NCI-H2171 (cell line): ENCODE measurements around the gene MAN2C1.
"Not testable (repeated sequence)": the region's sequence is repeated elsewhere in the genome, so short reads cannot be mapped to it uniquely, and the experiment has no call there.

Experiments used
- DNase-seq: peaks from one replicate; lab custom pipeline; 2025; lab: John Stamatoyannopoulos, UW

MAN2C1 gene

DNA sequence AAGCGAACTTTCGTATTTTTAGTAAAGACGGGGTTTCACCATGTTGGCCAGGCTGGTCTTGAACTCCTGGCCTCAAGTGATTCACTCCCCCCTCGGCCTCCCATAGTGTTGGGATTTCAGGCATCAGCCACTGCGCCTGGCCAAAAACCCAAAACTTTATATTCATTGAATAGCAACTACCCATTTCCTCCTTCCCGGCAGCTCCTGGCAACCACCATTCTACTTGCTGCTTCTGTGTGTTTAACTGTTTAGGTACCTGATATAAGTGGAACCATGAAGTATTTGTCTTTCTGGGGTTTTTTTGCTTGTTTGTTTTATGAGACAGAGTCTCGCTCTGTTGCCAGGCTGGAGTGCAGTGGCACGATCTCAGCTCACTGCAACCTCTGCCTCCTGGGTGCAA lies 24.5 kb downstream of the MAN2C1 start:
- DNase-seq: not testable (repeated sequence)

DNA sequence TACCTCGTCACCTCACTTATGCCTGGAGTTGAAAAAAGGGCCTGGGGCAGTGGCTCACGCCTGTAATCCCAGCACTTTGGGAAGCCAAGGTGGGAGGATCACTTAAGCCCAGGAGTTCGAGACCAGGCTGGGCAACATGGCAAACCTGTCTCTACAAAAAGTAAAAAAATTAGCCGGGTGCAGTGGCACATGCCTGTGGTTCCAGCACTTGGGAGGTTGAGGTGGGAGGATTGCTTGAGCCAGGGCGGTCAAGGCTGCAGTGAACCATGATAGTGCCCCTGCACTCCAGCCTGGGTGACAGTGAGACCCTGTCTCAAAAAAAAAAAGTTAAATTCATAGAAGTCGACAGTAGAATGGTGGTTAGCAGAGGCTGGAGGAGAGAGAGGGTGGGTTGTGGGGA lies 26.2 kb downstream of the MAN2C1 start:
- DNase-seq: no peak

DNA sequence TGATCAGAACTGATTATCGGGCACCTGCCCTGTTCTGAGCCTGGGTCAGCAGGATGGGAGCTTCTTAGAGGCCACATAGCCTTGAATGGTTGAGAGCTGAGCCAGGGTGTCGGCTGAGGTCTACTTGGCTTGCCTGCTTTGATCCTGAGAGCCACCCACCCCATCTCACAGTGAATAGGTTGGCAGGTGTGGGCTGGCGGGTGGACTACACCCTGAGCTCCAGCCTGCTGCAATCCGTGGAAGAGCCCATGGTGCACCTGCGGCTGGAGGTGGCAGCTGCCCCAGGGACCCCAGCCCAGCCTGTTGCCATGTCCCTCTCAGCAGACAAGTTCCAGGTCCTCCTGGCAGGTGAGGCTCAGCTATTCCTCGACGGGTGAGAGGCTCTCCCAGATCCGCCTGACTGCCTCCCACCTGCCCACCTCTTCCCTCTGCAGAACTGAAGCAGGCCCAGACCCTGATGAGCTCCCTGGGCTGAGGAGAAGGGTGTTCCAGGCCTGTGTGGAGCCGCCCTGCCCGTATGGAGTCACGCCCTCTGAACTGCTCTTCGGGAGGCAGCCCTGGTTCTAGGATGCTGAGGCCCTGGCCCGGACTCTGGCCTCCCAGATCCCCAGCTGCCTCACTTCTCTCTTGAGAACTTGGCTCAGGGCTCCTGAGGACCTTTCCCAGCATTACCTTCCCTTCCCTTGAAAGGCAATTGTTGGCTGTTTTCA lies 28.7 kb downstream of the MAN2C1 start:
- DNase-seq: no peak

DNA sequence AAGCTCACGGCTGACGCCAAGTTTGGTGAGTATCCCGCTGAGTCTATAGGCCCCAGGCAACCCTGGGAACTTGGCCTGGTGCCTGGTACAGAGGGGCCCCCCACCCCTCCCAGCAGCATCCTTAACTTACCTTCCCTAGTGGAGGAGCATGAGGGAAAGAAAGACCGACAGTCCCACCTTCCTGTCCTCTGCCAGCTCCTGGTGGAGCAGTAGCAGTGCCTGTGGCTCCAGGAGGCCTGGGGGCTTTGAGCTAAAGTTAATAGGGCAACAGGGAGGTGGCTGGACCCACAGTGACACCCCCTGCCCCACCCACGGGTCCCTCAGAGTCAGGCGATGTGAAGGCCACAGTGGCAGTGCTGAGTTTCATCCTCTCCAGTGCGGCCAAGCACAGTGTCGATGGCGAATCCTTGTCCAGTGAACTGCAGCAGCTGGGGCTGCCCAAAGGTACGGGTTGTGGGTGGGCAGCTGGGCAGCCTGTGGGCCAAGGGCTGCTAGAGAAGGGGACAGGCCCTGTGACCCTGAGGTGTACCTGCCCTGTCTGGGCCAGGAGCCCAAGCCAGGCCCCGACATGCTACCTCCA lies 29.7 kb downstream of the MAN2C1 start:
- no peak for DNase-seq

DNA sequence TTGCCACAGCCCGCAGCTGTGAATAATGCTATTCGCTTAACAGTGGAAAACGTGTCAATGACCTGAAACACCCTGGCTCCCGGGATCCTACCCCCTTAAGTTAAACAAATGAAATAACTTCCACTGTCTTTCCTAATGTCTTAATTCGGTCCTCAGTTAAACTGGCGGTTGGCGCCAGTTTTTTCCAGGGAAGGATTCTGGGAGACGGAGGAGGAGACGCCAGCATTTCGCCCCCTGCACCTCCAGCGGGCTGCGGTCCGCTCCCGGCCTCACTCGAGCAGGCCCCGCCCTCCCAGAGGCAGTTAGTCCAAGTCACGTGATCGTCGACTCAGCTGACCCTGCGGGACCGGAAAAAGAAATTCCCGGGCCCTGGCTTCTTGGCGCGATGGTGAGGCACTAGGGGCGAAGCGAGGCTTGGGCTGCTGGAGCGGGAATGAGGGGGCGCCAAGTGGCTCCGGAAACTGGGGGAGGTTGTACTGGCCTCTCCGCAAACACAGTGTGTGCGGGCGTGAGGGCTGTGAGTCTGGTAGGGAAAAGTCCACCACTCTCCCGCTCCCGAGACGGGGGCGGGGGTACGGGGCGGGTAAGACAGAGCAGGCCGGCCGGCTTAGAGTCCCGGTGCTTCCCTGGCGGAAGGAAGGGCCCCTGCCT lies 32.6 kb downstream of the MAN2C1 start, which contains the start of gene COMMD4:
Gene COMMD4, plus strand, starts transcription at position 359 of the 651 bp plus-strand sequence. Its CDS starts 27 bp downstream, at position 386.
- DNase-seq: peak; percentile 97

DNA sequence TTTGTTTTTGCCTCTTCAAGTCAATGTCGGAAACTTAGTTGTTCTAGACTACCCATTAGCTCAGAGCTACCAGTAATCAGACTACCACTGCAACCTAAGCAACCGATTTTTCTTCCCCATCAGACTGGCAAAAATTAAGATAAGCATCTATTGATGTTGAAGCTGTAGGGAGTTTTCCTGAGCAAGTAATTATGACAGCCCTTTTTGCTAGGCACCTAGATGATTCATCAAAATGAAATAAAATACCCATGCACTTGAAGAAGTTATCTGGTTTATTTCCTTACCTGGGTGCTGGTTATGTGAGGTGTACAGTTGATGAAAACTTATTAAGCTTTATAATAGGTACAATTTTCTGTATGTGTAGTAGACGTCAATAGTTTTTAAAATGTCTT lies 33.1 kb downstream of the MAN2C1 start:
- no peak for DNase-seq

DNA sequence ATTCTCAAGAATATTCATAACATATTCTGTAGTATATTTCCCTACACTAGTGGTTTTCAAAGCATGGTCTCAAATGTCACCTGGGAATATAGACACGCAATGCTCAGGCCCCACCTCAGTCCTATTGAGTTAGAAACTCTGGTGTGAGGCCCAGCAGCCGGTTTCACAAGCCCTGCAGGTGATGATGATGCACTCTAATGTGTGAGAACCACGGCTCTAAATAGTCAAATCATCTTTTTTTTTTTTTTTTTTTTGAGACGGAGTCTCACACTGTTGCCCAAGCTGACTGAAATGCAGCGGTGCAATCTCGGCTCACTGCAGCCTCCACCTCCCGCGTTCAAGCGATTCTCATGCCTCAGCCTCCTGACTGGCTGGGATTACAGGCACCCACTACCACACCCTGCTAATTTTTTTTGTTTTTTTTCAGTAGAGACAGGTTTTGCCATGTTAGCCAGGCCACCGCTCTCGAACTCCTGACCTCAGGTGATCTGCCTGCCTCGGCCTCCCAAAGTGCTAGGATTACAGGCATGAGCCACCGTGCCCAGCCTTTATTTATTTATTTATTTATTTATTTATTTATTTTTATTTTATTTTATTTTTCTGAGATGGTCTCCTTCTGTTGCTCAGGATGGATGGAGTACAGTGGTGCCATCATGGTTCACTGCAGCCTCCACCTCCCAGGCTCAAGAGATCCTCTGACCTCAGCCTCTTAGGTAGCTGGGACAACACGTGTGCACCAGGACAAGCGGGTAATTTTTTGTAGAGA lies 34.6 kb downstream of the MAN2C1 start:
- not testable (repeated sequence) for DNase-seq

DNA sequence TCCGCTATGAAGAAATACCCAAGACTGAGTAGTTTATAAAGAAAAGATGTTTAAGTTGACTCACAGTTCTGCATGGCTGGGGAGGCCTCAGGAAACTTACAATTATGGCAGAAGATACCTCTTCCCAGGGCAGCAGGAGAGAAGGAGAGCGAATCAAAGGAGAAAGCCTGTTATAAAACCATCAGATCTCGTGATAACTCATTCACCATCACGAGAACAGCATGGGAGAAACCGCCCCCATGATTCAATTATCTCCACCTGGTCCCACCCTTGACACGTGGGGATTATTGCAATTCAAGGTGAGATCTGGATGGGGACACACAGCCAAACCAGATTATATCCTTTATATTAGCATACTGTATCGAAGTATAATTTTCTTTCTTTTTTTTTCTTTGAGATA lies 36.3 kb downstream of the MAN2C1 start:
- DNase-seq: not testable (repeated sequence)

DNA sequence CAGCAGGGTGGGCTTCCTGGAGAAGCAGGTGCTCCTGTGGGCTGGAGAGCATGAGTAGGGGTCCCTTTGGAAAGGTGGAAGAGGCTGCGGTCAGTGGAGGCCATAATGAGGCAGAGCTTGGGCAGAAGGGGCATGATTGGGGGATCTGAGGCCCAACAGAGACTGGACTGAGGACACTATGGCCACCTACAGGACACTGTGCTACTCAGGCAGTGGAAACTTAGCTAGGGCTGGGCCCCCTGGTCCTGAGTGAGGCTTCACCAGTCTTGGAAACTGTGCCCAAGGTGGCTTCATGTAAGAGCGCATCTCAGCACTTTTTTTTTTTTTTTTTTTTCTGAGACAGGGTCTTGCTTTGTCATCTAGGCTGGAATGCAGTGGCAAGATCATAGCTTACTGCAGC lies 38.8 kb downstream of the MAN2C1 start:
- DNase-seq: no peak

DNA sequence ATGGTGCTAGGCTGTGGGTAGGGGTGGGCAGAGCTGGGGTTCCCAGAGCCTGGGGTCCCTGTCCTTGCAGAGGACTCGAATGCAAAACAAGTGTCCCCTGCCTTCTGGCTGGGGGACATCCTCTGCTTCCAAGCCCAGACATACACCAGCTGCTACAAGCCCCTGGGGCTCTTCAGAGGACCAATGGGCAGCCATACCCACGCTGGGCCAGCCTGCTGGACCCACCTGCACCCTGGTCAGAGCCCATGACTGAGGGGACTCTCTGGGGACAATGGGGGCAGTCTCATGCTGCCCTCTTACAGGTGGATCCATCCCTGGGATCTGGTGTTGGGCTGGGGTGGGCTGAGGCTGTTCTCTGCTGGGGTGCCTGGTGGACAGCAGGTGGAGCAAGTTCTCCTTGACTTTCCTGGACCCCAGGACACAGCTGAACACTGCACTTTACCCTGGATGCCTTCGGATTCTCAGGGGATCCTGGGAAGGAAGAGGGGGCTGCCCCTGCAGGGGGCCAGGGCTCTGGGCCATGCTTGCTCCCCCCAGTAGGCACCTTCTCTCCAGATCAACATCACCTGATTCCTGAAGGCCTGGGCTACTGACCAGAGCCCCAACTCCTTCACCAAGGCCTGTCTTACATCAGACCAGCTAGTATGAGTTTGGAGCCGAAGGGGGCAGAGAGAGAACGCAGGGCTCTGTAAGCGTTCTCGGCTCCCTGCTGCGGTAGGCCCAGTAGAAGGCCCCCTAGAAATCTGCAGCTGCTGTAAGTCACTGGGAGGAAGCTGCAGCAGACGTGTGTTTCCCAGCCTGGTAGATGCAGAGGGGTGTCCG lies 39.7 kb downstream of the MAN2C1 start:
- no peak for DNase-seq

DNA sequence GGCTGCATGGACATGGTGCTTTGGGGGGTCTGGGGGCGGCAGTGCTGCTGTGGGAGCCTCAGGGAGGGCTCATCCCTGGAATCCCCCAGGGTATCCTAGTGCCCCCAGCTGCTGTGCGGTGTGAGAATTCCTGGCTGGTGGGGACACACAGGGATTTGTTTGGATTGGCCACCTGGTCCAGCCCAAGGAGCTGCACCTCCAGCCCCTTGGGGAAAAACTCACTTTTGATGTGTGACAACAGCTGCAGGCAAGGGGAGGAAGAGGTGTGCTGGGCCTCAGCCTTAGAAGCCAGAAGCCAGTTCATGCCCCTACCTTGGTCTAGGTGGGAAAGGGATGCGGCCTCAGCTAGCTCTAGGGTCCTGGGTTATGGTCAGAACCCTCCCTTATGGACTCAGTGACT lies 40.9 kb downstream of the MAN2C1 start:
- DNase-seq: no peak

DNA sequence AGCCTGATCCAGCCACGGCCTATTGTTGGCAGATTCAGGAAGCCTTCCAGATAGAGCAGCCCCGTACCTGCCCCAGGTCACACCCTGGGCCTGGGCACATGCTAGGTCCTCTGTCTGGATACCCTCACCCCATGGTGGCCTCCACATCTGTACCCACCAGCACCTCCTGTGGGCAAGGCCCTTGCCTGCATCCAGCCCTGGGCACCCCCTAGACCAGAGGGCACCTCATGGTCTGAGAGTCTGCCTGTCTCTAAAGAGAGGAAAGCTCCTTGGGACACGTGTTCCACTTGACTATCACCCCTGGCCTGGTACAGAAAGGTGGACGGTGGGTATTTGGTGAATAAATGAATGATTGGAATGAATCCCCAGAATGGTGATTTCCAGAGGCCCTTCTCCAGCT lies 41.4 kb downstream of the MAN2C1 start:
- no peak for DNase-seq

DNA sequence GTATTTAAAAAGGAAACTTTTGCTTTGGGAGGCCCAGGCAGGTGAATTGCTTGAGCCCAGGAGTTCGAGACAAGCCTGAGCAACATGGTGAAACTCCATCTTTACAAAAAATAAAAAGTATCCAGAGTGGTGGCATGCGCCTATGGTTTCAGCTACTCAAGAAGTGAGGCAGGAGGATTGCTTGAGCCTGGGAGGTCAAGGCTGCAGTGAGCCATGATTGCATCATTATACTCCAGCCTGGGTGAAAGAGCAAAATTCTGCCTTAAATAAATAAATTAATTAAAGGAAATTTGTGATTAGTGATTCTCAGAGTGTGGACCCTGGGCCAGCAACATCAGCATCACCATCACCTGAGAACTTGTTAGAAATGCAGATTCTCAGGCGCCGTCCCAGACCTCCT lies 42.5 kb downstream of the MAN2C1 start:
- no peak for DNase-seq

DNA sequence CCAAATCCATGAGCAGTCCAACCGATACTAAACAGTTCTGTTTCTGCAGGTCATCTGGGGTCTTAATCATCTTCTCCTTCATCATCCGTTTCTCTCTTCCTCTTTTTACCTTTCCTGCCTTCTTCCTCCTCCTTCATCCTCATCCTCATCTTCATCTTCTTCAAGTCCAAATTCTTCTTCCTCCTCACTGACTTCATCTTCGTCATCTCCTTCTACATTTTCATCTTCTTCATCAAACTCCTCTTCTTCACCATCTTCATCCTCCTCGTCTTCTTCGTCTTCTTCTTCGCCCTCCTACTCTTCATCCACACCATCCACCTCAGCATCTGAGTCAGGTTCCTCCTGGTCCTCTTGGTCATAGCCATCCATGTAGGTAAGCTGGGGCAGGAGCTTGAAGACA lies 46.7 kb downstream of the MAN2C1 start:
- DNase-seq: no peak

DNA sequence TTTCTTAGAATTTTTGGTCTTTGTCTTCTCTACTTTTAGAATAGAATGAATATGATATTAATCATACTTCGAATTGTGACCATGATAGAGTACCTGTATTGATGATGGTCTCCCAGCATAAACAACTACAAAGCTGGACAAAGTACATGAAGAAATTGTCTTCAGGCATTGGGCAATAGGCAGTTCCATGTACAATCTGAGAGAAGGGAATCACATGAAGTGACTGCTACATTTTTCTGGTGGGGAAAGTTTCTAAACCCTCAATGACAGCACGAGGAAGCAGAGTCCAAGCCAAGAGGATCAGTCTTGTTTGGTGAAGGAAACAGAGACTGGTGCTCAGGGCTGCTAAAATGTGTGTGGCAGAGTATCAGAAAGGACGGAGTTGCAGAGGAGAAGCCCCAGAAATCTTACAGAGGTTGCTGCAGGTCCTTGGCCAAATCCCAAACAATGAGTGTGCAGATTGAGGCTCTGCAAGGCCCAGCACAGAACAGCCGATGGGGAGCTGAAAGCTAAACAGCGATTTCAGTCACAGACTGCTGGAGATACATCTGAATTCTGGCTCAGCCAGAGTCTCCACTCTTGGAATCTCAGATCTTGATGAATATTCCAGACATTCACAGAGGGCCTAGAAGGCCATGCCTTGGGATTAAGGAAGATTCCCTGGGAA lies 49.0 kb downstream of the MAN2C1 start:
- not testable (repeated sequence) for DNase-seq

DNA sequence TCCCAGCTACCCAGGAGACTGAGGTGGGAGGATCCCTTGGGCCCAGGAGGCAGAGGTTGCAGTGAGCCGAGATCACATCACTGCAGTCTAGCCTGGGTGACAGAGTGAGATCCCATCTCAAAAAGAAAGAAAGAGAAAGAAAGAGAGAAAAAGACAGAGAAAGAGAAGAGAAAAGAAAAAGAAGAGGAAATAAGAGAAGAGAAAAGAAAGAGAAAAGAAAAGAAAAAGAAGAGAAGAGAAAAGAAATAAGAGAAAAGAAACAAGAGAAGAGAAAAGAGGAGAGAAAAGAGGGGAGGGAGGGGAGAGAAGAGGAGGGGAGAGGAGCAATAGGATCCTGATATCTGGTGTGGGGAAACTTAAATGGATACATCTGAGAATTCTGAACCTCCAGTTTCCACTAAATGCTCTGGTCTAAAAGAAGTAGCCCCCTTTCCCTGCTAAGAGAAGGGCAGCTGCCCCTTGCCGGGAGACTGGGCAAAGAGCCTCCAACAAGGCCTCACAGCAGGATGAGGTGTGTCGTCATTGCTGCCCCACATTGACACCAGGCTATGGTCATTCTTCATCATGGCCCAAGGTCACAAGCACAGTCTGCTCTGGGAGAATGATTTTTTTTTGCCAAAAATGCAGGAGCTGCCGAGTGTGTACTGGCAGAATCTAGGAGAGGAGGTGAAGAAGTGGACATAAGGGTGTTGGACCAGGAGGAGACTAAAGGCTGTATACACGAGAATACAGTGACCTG lies 53.7 kb downstream of the MAN2C1 start:
- no peak for DNase-seq

DNA sequence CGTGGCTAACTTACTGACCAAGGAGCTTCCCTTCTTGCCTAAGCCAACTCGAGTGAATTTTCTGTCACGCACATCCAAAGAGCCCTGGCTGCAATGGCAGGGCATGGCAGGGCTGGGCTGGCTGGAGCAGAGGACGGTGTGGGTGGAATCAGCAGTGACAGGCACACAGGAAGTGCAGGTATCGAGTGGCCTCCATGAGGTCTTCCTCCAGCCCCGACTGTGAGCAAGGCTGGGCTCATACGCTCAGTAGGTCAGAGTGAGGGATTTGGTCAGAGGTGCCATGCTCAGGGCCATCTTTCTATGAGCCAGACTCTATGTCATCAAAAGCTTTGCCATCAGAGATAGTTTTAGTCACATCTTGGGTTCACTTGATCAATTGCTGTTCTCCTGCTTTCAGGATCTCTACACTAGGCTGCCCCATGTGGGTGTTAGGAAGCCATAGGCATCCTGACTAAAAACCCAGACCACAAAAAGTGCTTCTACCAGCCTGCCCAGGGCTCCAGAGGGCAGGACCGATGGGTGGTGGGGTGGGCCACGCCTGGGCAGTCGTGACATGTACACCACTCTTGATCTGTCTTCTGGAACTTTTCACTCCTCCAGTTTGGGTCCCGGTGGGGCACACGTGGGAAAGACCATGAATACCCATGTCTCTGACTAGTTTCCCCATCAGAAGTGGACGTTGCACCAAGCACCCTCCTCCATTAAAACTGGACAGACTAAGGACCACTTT lies 55.1 kb downstream of the MAN2C1 start:
- no peak for DNase-seq

DNA sequence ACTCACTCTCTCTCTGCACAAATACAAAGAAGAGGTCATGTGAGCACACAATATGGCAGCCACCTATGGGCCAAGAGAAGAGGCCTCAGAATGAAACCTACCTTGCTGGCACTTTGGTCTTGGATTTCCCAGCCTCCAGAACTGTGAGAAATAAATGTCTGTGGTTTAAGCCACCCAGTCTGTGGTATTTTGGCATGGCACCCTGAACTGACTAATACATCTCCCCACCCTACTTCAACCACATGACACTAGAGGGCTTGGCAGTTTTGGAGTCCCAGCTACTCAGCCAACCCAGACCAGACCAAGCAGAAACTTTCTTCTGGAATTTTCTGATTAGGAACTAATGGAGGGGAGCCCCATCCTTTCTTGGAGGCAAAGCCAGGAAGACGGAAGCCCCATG lies 55.9 kb downstream of the MAN2C1 start:
- not testable (repeated sequence) for DNase-seq

DNA sequence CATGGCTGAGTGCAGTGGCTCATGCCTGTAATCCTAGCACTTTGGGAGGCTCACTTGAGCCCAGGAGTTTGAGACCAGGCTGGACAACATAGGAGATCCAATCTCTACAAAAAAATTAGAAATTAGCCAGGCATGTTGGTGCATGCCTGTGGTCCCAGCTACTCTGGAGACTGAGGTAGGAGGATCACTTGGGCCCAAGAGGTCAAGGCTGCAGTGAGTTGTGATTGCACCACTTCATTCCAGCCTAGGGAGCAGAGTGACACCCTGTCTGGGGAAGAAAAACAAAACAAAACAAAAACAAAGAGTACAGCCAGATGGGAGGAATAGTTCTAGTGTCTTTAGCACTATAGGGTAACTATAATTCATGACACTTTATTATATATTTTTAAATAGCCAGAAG lies 58.7 kb downstream of the MAN2C1 start:
- no peak for DNase-seq
